HepG2 (cell line): Measurements from ENCODE around the gene LITAFD. TPM values are rescaled to one million over a fixed set of nuclear protein-coding genes. Genes with fewer than 3 reads are reported as not detected.

Experiments
- ATAC-seq: fragments of 200-7000 bp; cut with Tn5 transposase; 3 replicates; pipeline ENCODE4 v1.9.1; 2020; ENCODE audit warnings: mild to moderate bottlenecking, moderate library complexity
- BruUV-seq: library from RNA; stranded (reverse); fragments of 400-500 nt; replicated peaks from 2 replicates; lab custom pipeline; 2021; lab: Mats Ljungman, UMichigan
- CTCF ChIA-PET: fragments of 300-600 bp; formaldehyde crosslinking; extraction: SDS; loops from one replicate; lab custom pipeline; 2021; ENCODE audit warnings: low total read pairs, inconsistent platforms, low intra/inter-chr PET ratio; lab: Yijun Ruan, JAX
- POLR2A ChIA-PET: fragments of 350-600 bp; sonication (Branson Sonifier 250); formaldehyde crosslinking; loops from one replicate; lab custom pipeline; 2020; ENCODE audit warnings: antibody characterized with exemption, inconsistent platforms; lab: Yijun Ruan, JAX
- DNase-seq: peaks from one replicate; pipeline ENCODE4 v3.0.0-alpha.2; 2015; ENCODE audit warnings: low spot score
- FAIRE-seq: peaks from 3 replicates; lab custom pipeline; 2011; peaks lifted over from hg19 to GRCh38; lab: Jason Lieb, UNC
- H2AFZ ChIP-seq: one replicate; pipeline ENCODE4 v1.6.1; 2011; ENCODE audit warnings: low read length, inconsistent platforms
- H3K27ac ChIP-seq: fragments of 300-600 bp; 3 replicates; pipeline ENCODE4 v1.8.0; 2011; ENCODE audit warnings: mixed run types, mild to moderate bottlenecking, mixed read lengths, low read length, inconsistent platforms; ENCODE audit not compliant: insufficient read depth; ENCODE audit errors: extremely low read length
- H3K27me3 ChIP-seq, 2 experiments: fragments of 200-600 bp in 1 of 2; 2 replicates in 1 of 2; 3 replicates in 1 of 2; pipeline versions ENCODE4 v1.6.0 to v1.8.0; 2011; ENCODE audit warnings: low read length in 2 of 2, mild to moderate bottlenecking in 2 of 2, moderate library complexity in 2 of 2, inconsistent platforms in 1 of 2; ENCODE audit not compliant: insufficient read depth in 2 of 2, control insufficient read depth in 1 of 2
- H3K36me3 ChIP-seq, 2 experiments: fragments of 200-600 bp in 1 of 2; replicated peaks in 1 of 2; 2 replicates in 1 of 2; 3 replicates in 1 of 2; pipeline versions ENCODE4 v1.5.1 to v1.8.0; 2011; ENCODE audit warnings: low read length in 2 of 2, inconsistent platforms in 1 of 2; ENCODE audit not compliant: insufficient read depth in 2 of 2, control insufficient read depth in 1 of 2
- H3K4me1 ChIP-seq: 2 replicates; pipeline ENCODE4 v1.5.1; 2012; ENCODE audit warnings: low read length, inconsistent platforms; ENCODE audit not compliant: insufficient read depth
- H3K4me2 ChIP-seq: 2 replicates; pipeline ENCODE4 v1.6.0; 2011; ENCODE audit warnings: low read depth, low read length, inconsistent platforms
- H3K4me3 ChIP-seq, 3 experiments: fragments of 200-600 bp in 1 of 3; sonication (generic), shearing (Covaris generic) in 1 of 3; replicated peaks in 1 of 3; 2 replicates each; pipeline ENCODE4 v1.5.1; 2011 to 2016; ENCODE audit warnings: low read length in 3 of 3, inconsistent platforms in 2 of 3, low read depth in 2 of 3, mild to moderate bottlenecking in 2 of 3, control low read depth in 1 of 3, mixed read lengths in 1 of 3; ENCODE audit not compliant: insufficient read depth in 1 of 3
- H3K79me2 ChIP-seq: one replicate; pipeline ENCODE4 v1.6.1; 2011; ENCODE audit warnings: low read length, inconsistent platforms; ENCODE audit not compliant: insufficient read depth
- H3K9ac ChIP-seq: 2 replicates; pipeline ENCODE4 v1.6.0; 2011; ENCODE audit warnings: mild to moderate bottlenecking, low read depth, low read length, inconsistent platforms; ENCODE audit not compliant: insufficient read depth
- H3K9me3 ChIP-seq: 2 replicates; pipeline ENCODE4 v1.5.1; 2012; ENCODE audit warnings: mild to moderate bottlenecking, low read length
- H4K20me1 ChIP-seq: 2 replicates; pipeline ENCODE4 v1.6.0; 2011; ENCODE audit warnings: inconsistent platforms, mild to moderate bottlenecking, low read length, moderate library complexity; ENCODE audit not compliant: insufficient read depth
- AGO2 ChIP-seq: fragments of 200-400 bp; formaldehyde crosslinking; optimal IDR thresholded peaks from 2 replicates; pipeline ENCODE3; 2017; ENCODE audit warnings: mild to moderate bottlenecking, low read depth, low read length, moderate library complexity
- ARNT2 ChIP-seq: sonication (generic); formaldehyde crosslinking; IDR thresholded peaks from 2 replicates; pipeline ENCODE4 v1.8.0; 2022; ENCODE audit warnings: mild to moderate bottlenecking, low read depth, missing genetic modification reagents, moderate library complexity
- NFATC3 ChIP-seq: sonication (generic); formaldehyde crosslinking; IDR thresholded peaks from 2 replicates; pipeline ENCODE4 v1.5.1; 2020; ENCODE audit warnings: mild to moderate bottlenecking, missing genetic modification reagents
- RBM22 ChIP-seq: fragments of 200-400 bp; formaldehyde crosslinking; optimal IDR thresholded peaks from 2 replicates; pipeline ENCODE3; 2017; ENCODE audit warnings: mild to moderate bottlenecking, low read length, moderate library complexity
- SMAD9 ChIP-seq: sonication (generic); formaldehyde crosslinking; IDR thresholded peaks from 2 replicates; pipeline ENCODE4 v1.5.1; 2020; ENCODE audit warnings: mild to moderate bottlenecking, missing genetic modification reagents
- SP5 ChIP-seq: IDR thresholded peaks from 2 replicates; pipeline ENCODE4 v1.6.1; 2016; ENCODE audit warnings: low read depth, borderline replicate concordance
- ZMYM3 ChIP-seq: sonication (generic); formaldehyde crosslinking; IDR thresholded peaks from 2 replicates; pipeline ENCODE4 v1.5.1; 2020; ENCODE audit warnings: mild to moderate bottlenecking, missing genetic modification reagents
- ZNF430 ChIP-seq: sonication (generic); formaldehyde crosslinking; IDR thresholded peaks from 2 replicates; pipeline ENCODE4 v1.9.0; 2021; ENCODE audit warnings: mild to moderate bottlenecking, missing genetic modification reagents
- ZSCAN30 ChIP-seq: sonication (generic); formaldehyde crosslinking; IDR thresholded peaks from 2 replicates; pipeline ENCODE4 v1.5.0; 2020; ENCODE audit warnings: mild to moderate bottlenecking, missing genetic modification reagents
- WGBS: methylation state at CpG from one replicate; pipeline ENCODE4 v1.1.6; 2017; ENCODE audit warnings: low lambda C conversion rate; 5-methylcytosine and 5-hydroxymethylcytosine counted together
- in situ Hi-C: cut with HindIII; loops from 2 replicates; pipeline ENCODE4 v1.10.0; 2017; ENCODE audit warnings: low pct_unique_long_range_greater_than_20kb; ENCODE audit not compliant: extremely low pct_ligation_motif_present
- intact Hi-C: fragments of 100-400 bp; cut with micrococcal nuclease; formaldehyde crosslinking; loops from one replicate; pipeline ENCODE4 v1.10.0; 2022; ENCODE audit not compliant: unreplicated experiment
- polyA plus RNA-seq, 8 experiments: library from polyadenylated mRNA; depleted of rRNA in 3 of 8; stranded (reverse) in 7 of 8; unstranded in 1 of 8; fragments of >200 nt; fragmentation: Illumina TruSeq in 4 of 8; extraction: Trizol in 4 of 8; gene quantifications; 2 replicates each; pipeline versions ENCODE4 v1.2.1 to v1.2.3, GENCODE V29; 2011 to 2016; ENCODE audit warnings: low read depth in 4 of 8, missing spikeins in 1 of 8, mixed read lengths in 1 of 8; ENCODE audit not compliant: insufficient read depth in 1 of 8
- total RNA-seq, 5 experiments: library from RNA; depleted of rRNA; stranded (reverse); fragments of >200 nt; fragmentation: Illumina TruSeq; extraction: Trizol; gene quantifications; 2 replicates each; pipeline ENCODE4 v1.2.3, GENCODE V29; 2016; ENCODE audit warnings: low read depth in 1 of 5
- TF ChIP-seq, protein P1 (sequence below): sonication (generic); formaldehyde crosslinking; IDR thresholded peaks from 2 replicates; pipeline ENCODE4 v1.4.0; 2020; ENCODE audit warnings: missing genetic modification reagents
- TF ChIP-seq, protein P2 (sequence below): sonication (generic); formaldehyde crosslinking; IDR thresholded peaks from 2 replicates; pipeline ENCODE4 v1.4.0; 2020; ENCODE audit warnings: missing genetic modification reagents

The LITAFD gene
- total and polyA plus RNA-seq, 2 of the 13 experiments (the other 11 are each of a cell fraction or from before 2014, with no cell fraction given): not detected

DNA sequence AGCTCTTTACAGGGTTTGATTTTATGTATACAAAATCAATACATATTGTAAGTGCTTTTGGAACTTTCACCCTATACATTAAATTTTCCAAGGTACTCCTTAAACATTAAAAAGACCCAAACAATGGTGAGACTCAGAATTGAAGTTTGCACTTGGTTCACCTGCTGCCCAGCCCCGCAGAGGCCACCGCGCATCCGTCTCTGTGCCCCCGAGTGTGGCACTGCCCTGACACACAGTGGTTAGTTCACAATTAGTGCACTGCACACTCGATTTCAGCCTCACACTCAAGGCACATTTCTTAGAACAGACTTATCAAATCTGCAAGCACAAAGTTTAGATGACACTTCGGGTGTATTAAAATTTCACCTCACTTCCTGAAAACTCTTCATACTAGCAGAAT, 43.3 kb downstream of the LITAFD start:
- CTCF ChIA-PET: no interaction called here
- 97% methylated on average over 7 of the region's 7 CpGs for WGBS

DNA sequence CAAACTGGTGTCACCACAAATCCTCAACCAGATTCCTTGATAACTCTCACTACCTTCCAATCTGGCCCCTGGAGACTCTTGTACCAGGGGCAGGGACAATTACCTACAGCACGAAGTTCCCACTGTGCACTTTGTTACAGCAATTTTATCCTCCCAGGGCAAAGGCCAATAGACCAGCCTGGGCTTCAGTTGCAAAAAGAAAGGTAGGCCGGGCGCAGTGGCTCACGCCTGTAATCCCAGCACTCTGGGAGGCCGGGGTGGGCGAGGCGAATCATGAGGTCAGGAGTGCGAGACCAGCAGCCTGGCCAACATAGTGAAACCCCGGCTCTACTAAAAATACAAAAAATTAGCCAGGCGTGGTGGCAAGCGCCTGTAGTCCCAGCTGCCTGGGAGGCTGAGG, 44.7 kb downstream of the LITAFD start:
- ATAC-seq: no peak
- no peak overlapping the region for H3K27ac ChIP-seq
- in situ Hi-C loops: no loop called here

More for the DNA sequence above, 43.3 kb downstream of the LITAFD start:
- Histone ChIP-seq H2AFZ (no peak overlapping the region), H3K4me3 (no peak overlapping the region), H3K79me2 (peaks cover 82% of the 10 kb centered on the region), H3K36me3 (peaks cover 54 to 93% of the 10 kb centered on the region in 2 experiments), H3K9ac (no peak overlapping the region), H3K9me3 (no peaks in the 10 kb centered on the region), H3K27ac (no peak overlapping the region)
- DNase-seq (no peak), ATAC-seq (no peak)
- in situ Hi-C loops (no loop called here), intact Hi-C loops (no loop called here)
- POLR2A ChIA-PET: no interaction called here
- TF ChIP-seq SP5 (CRISPR knock-in tag): no peak
- no peak for TF ChIP-seq SMAD9
- no peak for TF ChIP-seq ZNF430
- TF ChIP-seq ZSCAN30 (CRISPR knock-in tag): no peak
- TF ChIP-seq, protein P1, sequence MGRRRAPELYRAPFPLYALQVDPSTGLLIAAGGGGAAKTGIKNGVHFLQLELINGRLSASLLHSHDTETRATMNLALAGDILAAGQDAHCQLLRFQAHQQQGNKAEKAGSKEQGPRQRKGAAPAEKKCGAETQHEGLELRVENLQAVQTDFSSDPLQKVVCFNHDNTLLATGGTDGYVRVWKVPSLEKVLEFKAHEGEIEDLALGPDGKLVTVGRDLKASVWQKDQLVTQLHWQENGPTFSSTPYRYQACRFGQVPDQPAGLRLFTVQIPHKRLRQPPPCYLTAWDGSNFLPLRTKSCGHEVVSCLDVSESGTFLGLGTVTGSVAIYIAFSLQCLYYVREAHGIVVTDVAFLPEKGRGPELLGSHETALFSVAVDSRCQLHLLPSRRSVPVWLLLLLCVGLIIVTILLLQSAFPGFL: no peak
- TF ChIP-seq ZMYM3: no peak
- no peak for TF ChIP-seq ARNT2 (CRISPR knock-in tag)
- TF ChIP-seq NFATC3 (CRISPR knock-in tag): no peak
- TF ChIP-seq, all 625 proteins: peak for 0
- H3K27me3 ChIP-seq: no peaks in the 10 kb centered on the region
- BruUV-seq: no TSS peak
- no peak for FAIRE-seq
- peaks cover 66% of the 10 kb centered on the region for H4K20me1 ChIP-seq
- H3K4me1 ChIP-seq: peaks cover 10% of the 10 kb centered on the region
- no peak overlapping the region for H3K4me2 ChIP-seq

More for the DNA sequence above, 44.7 kb downstream of the LITAFD start:
- Histone ChIP-seq H3K27me3 (no peaks in the 10 kb centered on the region), H3K4me1 (peaks cover 10% of the 10 kb centered on the region), H3K36me3 (peaks cover 43 to 79% of the 10 kb centered on the region in 2 experiments), H3K9ac (no peak overlapping the region), H4K20me1 (peaks cover 80% of the 10 kb centered on the region), H3K9me3 (no peaks in the 10 kb centered on the region), H3K4me2 (no peak overlapping the region), H3K4me3 (no peak overlapping the region), H2AFZ (no peak overlapping the region), H3K79me2 (peaks cover 91% of the 10 kb centered on the region)
- POLR2A ChIA-PET: no interaction called here
- intact Hi-C loops: no loop called here
- FAIRE-seq (no peak), DNase-seq (no peak)
- CTCF ChIA-PET: no interaction called here
- TF ChIP-seq RBM22 (peak; percentile 66), AGO2 (peak; percentile 38)
- TF ChIP-seq, protein P2, sequence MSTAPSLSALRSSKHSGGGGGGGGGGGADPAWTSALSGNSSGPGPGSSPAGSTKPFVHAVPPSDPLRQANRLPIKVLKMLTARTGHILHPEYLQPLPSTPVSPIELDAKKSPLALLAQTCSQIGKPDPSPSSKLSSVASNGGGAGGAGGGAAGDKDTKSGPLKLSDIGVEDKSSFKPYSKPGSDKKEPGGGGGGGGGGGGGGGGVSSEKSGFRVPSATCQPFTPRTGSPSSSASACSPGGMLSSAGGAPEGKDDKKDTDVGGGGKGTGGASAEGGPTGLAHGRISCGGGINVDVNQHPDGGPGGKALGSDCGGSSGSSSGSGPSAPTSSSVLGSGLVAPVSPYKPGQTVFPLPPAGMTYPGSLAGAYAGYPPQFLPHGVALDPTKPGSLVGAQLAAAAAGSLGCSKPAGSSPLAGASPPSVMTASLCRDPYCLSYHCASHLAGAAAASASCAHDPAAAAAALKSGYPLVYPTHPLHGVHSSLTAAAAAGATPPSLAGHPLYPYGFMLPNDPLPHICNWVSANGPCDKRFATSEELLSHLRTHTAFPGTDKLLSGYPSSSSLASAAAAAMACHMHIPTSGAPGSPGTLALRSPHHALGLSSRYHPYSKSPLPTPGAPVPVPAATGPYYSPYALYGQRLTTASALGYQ (CRISPR knock-in tag): no peak
- BruUV-seq: no TSS peak
- 97% methylated on average over 11 of the region's 11 CpGs for WGBS
